Upper lobe of right lung (tissue), 1 donor: ENCODE measurements around the gene SCGB3A2. TPM values are rescaled to one million over a fixed set of nuclear protein-coding genes. Genes with fewer than 3 reads are reported as not detected.

Source experiments
- ATAC-seq: fragments of 200-7000 bp; cut with Tn5 transposase; one replicate; pipeline ENCODE4 v1.9.1; 2020; ENCODE audit warnings: mild to moderate bottlenecking, moderate library complexity
- DNase-seq: peaks from one replicate; pipeline ENCODE4 v3.0.0-alpha.2; 2020
- H3K27ac ChIP-seq: fragments of 200-600 bp; one replicate; pipeline ENCODE4 v1.8.0; 2022
- H3K27me3 ChIP-seq: fragments of 200-600 bp; one replicate; pipeline ENCODE4 v1.8.0; 2022; ENCODE audit warnings: mild to moderate bottlenecking
- H3K36me3 ChIP-seq: fragments of 200-600 bp; one replicate; pipeline ENCODE4 v1.8.0; 2022
- H3K4me1 ChIP-seq: fragments of 200-600 bp; one replicate; pipeline ENCODE4 v1.8.0; 2022
- H3K4me3 ChIP-seq: fragments of 200-600 bp; one replicate; pipeline ENCODE4 v1.8.0; 2022; ENCODE audit warnings: mild to moderate bottlenecking
- H3K9me3 ChIP-seq: fragments of 200-600 bp; one replicate; pipeline ENCODE4 v1.8.0; 2022
- intact Hi-C: fragments of 100-400 bp; cut with DNase I; formaldehyde crosslinking; loops from one replicate; pipeline ENCODE4 v1.11.0; 2022
- total RNA-seq: library from RNA; stranded (reverse); fragmentation: NEBNext Ultra II Directional; extraction: Animal tissue kit (Norgen Biotek cat#: 25700); gene quantifications from one replicate; pipeline ENCODE4 v1.2.1, GENCODE V29; 2021
- TF ChIP-seq, protein P1 (sequence below): fragments of 200-600 bp; IDR thresholded peaks from one replicate; pipeline ENCODE4 v1.8.0; 2022; ENCODE audit warnings: antibody characterized with exemption
- donor health status: DM: no; HTN: yes; CAD: no; lungs with severe emphysema.

SCGB3A2 gene
- total RNA-seq, 1 donor from 2014 or later: 186 TPM

DNA sequence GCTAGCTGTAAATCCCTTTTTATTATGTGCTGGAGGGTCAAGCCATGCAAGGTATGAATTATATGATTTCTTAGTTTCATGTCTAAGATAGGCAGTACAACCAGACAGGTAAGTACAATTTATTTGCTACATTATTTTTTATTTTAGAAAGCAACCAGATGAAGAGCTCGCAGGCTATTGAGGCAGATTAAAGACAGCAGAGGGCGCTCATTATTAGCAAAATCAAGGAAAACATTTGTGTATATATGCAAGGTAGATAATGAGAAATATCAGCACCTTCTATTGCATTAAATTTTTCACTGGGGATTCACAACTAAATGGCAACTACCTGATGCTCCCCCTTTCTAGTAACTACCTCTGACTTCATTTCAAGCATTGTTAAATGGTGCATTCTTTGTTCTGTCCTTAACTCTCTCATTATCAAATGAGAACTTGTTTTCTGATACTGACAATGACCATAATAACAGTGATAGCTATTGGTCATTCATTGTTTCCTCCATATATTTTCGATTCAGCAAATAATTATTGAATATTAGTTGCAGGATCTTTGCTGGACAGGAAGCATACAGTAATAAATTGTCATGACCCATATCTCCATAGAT lies 8.6 kb downstream of the SCGB3A2 start:
- no peaks in the 10 kb centered on the region for H3K36me3 ChIP-seq
- peak; percentile 49 for ATAC-seq
- intact Hi-C loops: no loop called here
- no peaks in the 10 kb centered on the region for H3K27me3 ChIP-seq
- no peaks in the 10 kb centered on the region for H3K9me3 ChIP-seq
- H3K27ac ChIP-seq: no peak overlapping the region
- TF ChIP-seq, protein P1, sequence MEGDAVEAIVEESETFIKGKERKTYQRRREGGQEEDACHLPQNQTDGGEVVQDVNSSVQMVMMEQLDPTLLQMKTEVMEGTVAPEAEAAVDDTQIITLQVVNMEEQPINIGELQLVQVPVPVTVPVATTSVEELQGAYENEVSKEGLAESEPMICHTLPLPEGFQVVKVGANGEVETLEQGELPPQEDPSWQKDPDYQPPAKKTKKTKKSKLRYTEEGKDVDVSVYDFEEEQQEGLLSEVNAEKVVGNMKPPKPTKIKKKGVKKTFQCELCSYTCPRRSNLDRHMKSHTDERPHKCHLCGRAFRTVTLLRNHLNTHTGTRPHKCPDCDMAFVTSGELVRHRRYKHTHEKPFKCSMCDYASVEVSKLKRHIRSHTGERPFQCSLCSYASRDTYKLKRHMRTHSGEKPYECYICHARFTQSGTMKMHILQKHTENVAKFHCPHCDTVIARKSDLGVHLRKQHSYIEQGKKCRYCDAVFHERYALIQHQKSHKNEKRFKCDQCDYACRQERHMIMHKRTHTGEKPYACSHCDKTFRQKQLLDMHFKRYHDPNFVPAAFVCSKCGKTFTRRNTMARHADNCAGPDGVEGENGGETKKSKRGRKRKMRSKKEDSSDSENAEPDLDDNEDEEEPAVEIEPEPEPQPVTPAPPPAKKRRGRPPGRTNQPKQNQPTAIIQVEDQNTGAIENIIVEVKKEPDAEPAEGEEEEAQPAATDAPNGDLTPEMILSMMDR: peak; percentile 56
- DNase-seq: no peak
- H3K4me1 ChIP-seq: no peaks in the 10 kb centered on the region
- H3K4me3 ChIP-seq: no peak overlapping the region

DNA sequence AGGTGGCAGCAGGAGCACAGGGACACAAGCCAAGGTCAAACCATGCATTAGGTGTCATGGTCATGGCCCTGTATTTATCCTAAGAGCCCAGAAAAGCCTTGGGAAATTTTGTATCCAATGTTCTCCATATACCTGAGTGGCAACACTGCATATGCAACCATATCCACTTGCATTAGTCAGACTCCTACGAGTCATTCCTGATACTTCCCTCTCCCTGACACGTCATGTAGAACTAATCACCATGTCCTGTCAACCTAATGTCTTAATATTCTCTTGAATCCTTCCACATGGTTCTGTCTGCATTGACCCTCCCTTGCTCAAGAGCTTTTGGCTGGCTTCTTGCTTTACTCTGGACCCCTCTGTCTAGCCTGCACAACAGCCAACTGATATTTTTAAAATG lies 9.4 kb downstream of the SCGB3A2 start:
- Histone ChIP-seq H3K27me3 (no peaks in the 10 kb centered on the region), H3K9me3 (no peaks in the 10 kb centered on the region), H3K36me3 (no peaks in the 10 kb centered on the region), H3K4me3 (no peak overlapping the region), H3K4me1 (no peaks in the 10 kb centered on the region), H3K27ac (no peak overlapping the region)
- TF ChIP-seq, protein P1: no peak
- DNase-seq (no peak), ATAC-seq (no peak)
- intact Hi-C loops: no loop called here

DNA sequence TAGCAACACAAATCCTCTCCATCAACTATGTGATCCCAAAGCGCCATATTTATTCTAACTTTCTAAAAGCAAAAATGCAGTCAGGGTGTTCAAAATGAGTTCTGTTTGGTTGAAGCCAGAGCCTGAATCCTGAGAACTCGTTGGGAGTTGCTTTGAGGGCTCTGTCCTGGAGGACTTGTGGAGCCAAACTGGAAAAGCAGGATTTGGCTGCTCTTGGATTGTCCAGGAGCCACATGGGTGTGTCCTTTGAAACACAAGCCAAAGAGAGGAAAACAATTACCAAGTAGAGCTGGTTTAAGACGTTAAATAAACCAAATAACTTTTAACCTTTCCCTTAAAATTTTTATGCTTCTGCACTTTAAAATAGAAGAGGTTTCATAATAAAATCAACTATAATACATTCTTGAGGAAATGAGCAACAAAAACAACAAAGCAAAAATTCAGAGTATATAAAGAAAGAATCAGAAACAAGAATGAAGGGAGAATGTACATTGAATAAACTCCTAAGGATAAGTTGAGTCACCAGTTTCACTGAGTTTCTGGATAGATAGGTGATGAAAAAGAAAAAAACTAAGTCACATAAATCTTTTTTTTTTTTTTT lies 14.3 kb downstream of the SCGB3A2 start:
- ATAC-seq (peak; percentile 80), DNase-seq (no peak)
- intact Hi-C loops: no loop called here
- TF ChIP-seq, protein P1: no peak
- no peak overlapping the region for H3K27ac ChIP-seq
- no peaks in the 10 kb centered on the region for H3K36me3 ChIP-seq
- H3K4me1 ChIP-seq: no peaks in the 10 kb centered on the region
- H3K27me3 ChIP-seq: no peaks in the 10 kb centered on the region
- H3K9me3 ChIP-seq: no peaks in the 10 kb centered on the region
- H3K4me3 ChIP-seq: no peak overlapping the region

DNA sequence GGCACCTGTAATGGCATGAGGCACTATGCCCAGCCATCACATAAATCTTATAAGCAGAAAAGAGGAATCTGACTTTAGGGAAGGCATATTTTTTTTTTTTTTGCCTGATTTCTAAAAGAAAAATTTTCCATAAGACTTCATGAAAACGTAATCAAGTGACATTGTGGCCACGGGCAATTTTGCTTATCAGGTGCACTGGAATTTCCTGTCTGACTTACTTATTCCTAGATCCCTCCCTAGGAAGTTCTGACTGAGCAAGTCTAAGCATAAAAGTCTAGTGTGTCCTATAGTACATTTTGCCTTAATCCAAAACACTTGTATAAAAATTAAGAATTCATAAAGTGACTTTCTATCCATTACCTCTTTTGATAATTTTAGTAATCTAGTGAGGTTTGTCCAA lies 15.3 kb downstream of the SCGB3A2 start:
- H3K27me3 ChIP-seq: no peaks in the 10 kb centered on the region
- intact Hi-C loops: no loop called here

DNA sequence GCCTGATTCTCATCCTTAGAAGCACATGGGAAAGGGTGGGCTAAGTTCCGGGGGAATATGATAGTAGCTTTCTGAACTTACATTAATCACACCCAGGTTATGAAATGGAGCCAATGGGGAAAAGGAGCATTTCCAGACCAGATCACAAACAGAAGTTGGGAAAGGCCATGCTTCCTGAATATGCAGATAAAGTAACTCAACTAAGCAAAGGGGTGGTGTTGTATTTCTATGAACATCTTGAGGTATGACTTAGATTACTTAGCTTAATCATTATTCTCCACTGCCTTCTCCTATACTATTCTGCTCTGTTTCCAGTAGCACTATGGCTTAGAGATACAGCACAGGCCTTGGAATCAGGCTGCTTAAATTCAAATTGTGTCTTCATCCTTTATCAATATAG lies 17.4 kb downstream of the SCGB3A2 start:
- H3K36me3 ChIP-seq: no peaks in the 10 kb centered on the region
- intact Hi-C loops: no loop called here
- no peaks in the 10 kb centered on the region for H3K9me3 ChIP-seq
- DNase-seq (no peak), ATAC-seq (no peak)
- no peak overlapping the region for H3K4me3 ChIP-seq
- no peaks in the 10 kb centered on the region for H3K27me3 ChIP-seq
- no peak overlapping the region for H3K27ac ChIP-seq
- no peaks in the 10 kb centered on the region for H3K4me1 ChIP-seq
- TF ChIP-seq, protein P1: no peak

More for the DNA sequence above, 15.3 kb downstream of the SCGB3A2 start:
- H3K27ac ChIP-seq: no peak overlapping the region
- no peaks in the 10 kb centered on the region for H3K4me1 ChIP-seq
- no peaks in the 10 kb centered on the region for H3K9me3 ChIP-seq
- H3K4me3 ChIP-seq: no peak overlapping the region
- ATAC-seq (no peak), DNase-seq (no peak)
- H3K36me3 ChIP-seq: no peaks in the 10 kb centered on the region
- TF ChIP-seq, protein P1: no peak
